GM19395 (cell line): Measurements from ENCODE around the gene LZTFL1.

Experiments
- ATAC-seq: cut with Tn5 transposase; IDR thresholded peaks from one replicate; pipeline ENCODE4 v1.9.1; 2021; ENCODE audit warnings: mild to moderate bottlenecking, moderate library complexity; ENCODE audit not compliant: unreplicated experiment

The LZTFL1 gene, protein sequence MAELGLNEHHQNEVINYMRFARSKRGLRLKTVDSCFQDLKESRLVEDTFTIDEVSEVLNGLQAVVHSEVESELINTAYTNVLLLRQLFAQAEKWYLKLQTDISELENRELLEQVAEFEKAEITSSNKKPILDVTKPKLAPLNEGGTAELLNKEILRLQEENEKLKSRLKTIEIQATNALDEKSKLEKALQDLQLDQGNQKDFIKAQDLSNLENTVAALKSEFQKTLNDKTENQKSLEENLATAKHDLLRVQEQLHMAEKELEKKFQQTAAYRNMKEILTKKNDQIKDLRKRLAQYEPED

DNA sequence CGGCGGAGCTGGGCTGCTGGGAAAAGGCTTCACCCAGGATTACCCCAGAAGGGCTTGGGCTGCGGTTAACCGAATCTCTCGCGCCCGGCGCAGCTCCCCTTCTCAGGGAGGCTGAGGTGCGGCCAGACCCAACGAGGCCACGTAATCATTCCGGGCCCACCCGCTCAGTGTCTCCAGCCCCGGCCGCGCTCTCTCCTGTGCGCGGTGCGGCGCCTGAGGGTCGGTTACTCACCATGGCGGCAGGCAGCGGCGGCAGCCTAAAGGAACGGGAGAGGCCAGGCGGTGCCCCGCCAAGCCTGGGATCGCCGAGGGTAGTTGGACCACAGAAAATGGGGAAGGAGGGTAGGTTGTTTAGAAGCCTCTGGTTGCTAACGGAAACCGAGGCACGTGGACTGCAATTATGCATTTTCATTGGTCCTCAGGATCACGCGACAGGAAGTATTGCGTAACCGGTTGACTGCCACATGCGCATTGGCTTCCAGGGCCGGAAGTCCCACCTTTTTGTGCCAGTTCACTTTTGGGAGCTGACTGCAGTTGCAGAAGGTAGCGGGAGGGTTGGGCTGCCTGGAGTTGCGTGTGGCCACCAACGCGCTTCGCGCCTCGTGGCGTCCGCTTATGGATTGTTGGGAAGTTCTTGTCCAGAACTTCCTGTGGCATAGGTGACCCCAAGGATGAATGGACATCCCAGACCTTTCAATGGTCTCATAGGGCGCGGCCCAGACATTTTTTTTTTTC is at the start of gene LZTFL1:
Gene LZTFL1 (minus strand): TSS at position 363 of the 735 bp plus-strand sequence. CDS start 128 bp downstream, at position 235.
- ATAC-seq: peak; percentile 95

DNA sequence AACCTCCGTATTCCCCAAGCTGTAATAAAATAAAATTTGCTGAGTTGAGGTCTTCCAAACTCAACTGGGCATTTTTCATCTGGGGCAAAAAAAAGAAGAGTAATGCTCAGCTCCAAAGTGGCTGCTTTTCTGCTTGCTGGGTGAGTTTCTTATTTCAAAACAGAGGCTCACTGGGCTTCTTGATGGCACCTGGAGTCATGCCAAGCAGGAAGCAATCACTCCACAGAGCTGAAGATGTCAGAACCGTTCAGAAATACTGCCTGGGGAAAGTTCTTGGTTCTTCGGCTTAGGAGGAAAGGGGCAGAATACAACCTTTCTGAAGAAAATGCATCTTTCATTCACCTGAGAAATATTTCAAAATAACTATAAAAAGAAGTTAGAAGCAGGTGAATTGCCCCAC is 48.5 kb upstream of the LZTFL1 start:
- ATAC-seq: no peak

DNA sequence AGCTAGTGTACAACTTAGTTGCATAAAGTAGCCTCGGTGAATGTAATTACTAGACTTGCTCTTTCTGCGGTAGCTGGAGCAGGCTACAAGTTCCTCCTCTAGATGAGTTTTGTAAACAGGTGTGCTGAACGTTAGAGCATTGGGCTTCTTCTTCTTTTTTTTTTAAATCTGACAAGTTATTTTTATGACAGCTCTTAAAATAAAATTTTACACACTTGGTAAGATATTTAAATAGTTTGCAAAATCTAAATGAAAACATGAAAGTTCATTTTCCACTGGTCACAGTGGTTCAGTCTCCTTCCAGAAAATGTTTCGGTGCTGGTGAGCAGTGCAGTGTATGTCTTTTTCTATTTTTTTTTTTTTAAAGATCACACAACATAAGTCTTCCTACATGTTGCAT is 47.4 kb upstream of the LZTFL1 start:
- no peak for ATAC-seq

DNA sequence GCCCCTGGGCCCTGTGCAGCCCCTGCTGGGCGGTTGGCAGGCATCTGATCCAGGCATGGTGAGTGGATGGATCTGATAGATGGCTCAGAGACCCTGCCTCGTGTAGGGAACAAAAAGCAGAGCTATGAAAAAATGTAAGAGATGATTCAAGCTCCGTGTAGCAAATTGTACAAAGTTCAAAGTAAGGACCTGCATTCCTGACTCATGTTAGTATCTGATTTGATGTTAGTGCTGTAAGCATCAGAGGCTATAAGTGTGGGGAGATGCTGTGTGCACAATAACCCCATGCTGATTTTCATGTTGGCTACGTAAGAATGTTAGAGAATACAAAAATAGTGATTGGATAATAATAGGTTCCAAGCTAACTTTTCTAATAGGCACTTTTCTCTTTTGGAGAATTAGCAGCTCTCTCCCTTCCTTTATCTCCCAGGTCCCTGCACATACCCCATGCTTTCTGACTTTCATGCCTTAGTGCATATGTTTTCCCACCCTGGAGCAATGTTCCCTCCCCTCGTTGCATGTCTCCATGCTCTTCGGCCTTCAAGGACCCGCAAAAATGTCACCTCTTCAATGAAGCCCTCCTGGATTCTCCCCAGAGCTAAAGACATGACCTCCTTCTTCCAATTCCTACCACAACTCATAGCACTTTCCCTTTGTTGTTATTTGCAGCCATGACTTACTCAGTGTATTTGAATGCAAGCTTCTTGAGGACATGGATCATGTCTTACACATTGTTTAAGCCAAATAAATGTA is 46.0 kb upstream of the LZTFL1 start:
- ATAC-seq: no peak

DNA sequence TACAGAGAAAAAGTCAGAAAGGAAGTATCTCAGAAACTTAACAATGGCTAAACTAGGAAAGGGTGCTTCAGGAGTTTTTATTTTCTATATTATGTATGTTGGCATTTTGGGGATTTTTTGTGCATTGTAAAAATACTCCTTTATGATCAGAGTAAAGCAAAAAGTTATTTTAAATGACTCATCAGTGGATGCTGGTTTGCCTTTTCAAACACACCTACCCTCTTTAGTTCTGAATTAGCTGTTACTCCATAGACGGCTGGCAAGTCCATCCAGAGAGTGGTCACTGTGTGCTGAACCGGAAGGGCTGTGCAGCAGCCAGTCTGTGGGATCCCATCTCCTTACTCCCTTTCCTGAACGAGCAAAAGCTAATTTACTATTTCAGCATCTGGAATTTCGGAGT is 45.4 kb upstream of the LZTFL1 start:
- ATAC-seq: no peak

DNA sequence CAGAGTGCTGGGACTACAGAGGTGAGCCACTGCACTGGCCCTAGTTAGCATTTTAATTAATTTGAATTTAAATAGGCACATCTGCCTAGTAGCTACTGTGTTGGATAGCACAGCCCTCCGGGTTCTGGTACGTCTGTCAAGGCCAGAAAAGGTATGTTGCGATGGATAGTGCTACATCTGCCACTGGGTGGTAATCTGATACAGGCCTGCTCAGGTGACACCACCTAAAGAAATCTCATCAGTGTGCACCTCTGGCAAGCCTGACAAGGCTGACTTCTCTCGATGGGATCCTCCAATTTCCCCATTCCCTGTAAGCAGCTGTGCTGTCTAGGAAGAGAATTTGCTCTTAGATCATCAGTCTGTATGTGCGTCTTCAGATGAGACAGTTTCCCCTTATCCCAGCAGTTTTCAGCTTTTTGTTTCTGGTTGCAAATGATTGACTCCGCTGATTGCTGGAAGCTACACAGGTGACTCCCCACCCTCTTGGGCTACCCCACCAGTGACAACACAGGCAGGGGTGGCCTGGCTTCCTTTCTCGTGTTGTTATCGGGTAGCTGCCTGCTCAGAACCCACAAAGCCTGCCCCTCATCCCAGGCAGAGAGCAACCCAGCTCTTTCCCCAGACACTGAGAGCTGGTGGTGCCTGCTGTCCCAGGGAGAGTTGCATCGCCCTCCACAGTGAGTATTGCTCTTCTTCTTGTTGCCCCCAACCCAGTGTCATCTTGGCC is 44.2 kb upstream of the LZTFL1 start, which contains the start of gene CCR9:
Gene CCR9 (plus strand): TSS at position 565 of the 727 bp plus-strand sequence. CDS start 8,391 bp downstream, outside the sequence.
- no peak for ATAC-seq

DNA sequence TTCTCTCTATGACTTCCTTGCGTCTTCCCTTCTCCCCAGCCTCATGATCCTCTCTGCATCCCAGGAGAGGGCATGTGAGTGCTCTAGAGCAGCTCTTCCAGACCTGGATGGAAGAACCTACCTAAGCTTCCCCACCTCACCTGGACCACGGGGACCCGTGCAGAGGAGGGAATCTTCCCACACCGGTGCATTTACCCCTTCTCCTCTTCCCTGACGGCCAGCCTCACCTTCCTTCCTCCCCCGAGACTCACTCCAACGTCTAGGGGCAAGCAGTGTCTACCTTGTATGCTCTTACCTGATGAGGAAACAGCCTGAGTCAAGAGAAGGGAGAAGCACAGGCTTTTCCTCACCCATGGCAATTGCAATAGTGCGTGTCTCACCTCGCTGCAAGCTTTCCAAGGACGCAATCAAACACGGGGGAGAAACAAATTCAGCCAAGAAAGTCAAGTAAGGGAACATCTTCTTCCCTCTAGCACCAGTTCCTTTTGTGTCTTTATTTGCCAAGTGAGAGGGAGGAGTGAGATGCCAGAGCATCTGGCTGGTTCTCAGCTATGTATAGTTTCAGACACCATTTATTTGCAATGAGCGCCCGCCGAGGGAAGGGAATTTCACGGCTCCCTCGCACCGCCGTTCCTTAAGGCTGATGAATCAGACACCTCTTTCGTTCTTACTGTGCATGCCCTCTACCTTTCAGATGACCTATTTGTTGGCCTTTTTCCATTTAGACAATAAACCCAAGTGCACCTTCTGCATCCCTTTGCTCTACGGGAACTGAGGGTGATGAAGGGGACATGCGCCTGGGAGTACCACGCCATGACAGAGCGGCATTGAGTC is 42.7 kb upstream of the LZTFL1 start:
- ATAC-seq: no peak

DNA sequence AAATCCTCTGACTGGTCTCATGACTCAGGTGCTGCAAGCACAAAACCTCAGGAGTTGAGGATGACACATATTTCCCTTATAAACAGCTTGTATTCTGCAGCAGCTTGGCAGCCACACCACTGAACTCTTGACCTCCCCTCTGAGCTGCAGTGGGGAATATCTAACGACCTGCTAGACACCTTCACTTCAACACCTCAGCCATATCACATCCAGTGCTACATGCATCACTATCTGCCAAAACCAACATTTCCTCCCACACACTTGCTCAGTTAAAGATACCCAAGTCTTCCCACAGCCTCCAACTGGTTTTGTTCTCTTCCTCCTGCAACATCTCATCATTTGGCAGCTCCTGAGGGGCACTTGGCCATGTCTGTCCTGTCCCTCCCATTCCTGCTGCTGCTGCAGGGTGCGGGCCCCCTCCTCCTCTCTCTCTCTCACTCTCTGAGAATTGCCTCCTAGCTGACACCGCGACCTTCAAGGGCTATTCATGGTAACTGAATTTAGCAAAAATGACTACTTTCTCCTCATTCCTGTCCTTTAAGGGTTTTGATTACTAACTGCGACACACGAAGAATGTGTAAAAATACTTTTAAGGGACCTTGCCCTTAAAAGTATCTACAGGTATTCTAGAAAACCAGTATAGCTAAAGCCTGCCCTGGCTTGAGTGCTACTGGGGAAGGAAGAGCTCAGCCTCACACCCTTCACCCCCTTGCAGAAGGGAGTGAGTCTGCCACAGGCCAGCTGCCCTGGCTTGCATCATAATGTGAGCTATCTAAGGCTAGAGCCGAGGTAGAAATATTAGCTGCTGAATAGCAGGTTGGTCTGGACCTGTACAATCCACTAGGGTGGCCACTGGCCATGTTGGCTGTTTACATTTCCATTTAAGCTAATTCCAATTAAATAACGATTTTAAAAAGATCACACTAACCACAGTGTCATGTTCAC is 39.4 kb upstream of the LZTFL1 start:
- no peak for ATAC-seq

DNA sequence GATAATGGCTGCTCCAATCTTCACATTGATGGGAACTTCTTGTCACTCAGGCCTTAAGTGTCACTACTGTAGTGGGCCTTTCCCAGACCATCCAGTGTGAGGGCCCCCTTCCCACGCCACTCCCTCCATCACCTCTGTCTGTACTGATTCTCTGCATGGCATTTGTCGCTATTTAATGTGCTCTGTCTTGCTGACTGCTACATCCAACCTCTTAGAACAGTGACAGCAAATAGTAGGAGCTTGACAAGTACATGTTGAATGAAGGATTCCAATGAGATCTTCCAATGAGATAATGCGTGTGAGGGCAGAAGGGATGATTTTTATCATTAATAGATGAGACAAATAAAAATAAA is 38.8 kb upstream of the LZTFL1 start:
- no peak for ATAC-seq

DNA sequence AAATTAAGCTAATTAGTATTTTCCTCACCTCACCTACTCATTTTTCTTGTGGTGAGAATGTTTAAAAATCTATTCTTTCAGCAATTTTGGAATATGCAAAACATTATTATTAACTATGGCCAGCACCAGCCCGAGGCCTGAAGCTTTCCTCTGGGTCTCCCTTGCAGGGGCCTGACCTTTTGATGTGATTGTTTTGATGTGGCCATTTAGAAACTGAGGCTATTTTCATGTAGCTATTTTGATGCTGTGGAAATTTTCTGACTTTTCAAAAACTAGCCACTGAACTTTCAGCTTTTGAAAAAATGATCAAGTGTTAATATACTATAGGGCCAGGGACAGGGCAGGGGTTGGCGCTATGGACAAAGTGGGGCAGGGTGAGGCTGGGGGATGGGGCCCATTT is 36.2 kb upstream of the LZTFL1 start:
- ATAC-seq: no peak

DNA sequence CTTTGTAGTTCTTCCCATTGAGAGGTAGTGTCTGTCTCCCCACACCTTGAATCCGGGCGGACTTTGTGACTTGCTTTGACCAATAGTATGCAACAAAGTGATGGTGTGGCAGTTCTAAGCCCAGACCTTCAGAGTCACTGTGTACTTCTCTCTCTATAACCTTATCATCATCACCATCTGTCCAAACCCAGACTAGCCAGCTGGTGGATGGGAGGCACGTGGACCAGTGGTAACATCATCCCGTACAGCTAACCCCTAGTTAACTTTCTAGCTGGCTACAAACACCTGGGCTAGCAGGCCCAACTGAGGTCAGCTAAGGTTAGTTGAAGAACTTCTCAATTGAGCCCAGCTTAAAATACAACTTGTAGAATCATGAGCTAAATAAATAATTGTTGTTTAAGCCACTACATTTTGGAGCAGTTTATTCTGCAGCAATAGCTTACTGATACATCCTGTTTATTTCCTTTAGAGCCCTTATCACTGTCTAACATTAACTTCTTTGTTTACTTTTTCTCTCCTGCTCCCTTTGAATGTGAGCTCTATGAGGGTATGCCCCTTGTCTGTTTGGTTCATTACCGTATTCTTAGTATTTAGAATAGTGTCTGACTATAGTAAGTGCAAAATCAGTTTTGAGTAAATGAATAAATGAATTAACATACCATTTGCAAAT is 32.9 kb upstream of the LZTFL1 start:
- no peak for ATAC-seq

DNA sequence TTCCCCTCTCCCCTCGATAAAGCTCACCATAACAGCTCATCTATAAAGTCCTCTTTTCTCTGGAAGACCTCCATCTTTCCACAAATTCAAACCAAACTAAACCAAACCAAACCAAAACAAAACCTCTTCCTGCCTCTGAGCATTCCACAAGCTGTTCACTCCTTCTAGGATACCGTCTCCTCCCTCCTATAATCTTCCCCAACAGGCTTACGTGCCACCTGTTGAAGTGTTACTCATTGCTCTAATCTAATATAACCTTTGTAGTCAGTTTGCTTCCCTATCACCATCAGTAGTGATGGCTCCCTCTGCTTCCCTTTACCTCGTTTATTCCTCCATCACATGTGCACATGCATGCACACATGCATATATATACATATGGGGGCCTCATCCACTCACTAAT is 31.7 kb upstream of the LZTFL1 start:
- no peak for ATAC-seq

DNA sequence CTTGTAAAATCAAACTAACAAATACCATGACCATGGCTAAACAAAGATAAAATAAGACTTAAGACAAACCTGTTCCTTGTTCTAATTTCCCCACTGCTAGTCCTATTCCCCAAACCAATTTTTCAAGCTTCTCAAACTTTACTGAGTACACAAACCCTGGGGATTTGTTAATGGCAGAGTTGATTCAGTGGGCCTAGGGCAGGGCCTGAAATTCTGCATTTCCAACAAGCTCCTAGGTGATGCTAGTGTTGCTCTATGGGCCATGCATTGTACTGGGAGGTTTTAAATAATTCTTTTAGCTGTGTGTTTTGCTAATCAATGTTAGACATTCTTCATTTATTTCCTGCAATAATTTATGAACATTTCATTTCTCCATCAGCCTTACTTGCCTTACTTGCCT is 31.1 kb upstream of the LZTFL1 start:
- no peak for ATAC-seq

DNA sequence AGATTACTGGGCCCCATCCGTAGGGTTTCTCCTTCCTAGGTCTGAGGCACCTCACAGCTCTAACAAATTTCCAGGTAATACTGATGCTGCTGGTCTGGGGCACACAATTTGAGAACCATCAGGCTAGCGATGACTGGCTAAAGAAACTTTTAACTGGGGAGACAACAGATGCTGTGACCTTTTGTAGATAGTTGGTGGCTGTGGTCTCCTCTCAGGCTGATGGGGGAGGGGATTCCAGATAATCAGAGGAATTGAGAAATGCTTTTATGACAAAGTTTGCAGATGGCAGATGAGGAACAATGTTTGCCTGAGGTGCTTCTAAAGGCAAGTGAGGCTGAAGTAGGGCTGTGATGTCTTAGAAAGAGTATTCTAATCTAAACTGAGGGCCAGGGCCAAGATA is 30.6 kb upstream of the LZTFL1 start:
- no peak for ATAC-seq

DNA sequence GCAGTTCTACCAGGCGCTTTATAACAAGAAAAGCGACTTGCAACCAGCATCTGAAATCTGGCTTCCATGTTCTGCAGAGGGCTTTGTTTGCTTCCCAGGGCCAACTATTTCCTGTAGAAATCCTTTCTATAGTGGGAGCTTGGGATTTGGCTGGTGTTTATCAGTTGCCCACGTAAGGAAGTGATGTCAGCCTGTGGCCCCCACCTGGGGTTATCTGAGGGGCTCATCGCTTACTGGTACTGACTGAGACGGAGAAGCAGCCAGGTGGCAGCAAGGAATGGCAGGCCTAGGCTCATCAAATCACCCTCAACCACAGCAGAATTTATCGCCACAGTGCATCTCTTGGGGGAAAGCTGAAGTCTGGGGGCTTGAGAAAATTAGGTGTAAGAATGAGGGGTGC is 29.9 kb upstream of the LZTFL1 start:
- ATAC-seq: no peak

DNA sequence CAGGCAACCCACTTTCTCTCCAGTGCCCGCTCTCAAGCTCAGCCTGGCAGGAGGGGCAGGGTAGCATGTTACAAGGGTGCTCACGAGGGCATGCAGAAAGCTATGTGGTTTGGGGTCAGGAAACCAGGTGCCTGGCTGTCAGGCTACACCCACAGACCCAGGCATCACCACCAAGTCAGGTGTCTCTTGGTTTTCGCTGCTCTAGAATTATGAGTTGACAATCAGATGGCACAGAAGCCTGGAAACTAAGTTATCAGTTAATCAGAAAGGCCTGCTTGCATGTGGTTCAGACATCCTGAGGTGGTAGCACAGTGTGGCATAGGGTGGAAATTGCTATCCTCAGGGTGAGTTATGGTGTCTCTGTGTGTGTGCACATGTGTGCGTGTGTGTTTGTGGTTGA is 28.2 kb upstream of the LZTFL1 start:
- ATAC-seq: no peak

DNA sequence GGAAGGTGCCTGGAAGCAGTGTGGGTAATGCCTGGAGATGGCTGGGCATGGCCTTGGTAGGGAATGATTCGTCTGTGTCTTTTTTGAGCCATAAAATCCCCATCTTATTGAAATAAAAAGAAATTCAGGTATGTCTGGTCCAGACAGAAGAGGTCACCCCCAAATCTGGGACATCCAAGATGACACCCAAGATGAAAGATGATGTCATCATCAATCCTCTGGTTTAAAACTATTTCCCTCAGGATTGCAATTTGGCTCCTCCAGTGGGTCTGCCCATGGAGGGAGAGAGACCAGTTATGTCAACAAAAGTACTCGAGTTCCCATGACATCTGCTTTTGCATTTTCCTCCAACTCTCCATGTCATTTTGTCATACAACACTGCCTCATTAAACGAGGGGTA is 27.7 kb upstream of the LZTFL1 start:
- ATAC-seq: no peak

DNA sequence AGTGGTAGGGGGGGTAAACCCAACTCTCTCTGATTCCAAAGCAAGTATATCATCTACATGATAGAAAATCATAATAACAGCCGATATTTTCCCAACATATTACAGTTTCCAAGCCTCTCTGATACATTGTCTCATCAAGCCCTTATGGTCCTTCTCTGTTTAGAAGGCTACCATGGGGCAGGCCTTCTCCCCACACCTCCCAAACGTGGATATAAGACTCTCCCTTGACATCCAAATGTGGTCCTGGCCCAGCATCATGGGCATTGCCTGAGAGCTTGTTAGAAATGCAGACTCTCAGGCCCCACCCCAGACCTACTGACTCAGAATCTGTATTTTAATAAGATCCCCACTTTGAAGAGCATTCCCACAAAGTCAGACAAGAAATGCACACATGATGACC is 26.7 kb upstream of the LZTFL1 start:
- no peak for ATAC-seq

DNA sequence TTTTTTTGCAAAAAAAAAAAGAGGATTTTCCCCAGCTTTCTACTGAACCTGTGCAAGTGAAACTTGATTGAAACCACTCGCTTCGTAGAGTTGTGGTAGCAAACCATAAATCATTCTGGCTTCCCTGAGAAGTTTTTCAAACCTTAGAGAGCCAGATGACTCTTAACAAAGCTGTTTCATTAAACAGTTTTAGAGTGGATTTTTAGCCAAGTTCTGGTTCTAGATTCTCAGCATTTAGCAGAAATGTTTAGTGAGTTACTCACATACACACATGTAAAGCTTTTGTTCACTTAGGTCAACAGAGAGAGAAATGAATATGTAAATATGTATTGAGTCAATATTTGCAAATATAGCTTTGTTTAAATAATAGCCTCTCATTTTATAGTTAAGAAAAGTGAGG is 26.3 kb upstream of the LZTFL1 start:
- no peak for ATAC-seq
